Measurements from ENCODE around the gene RACGAP1.
"Not testable (repeated sequence)": the region's sequence is repeated elsewhere in the genome, so short reads cannot be mapped to it uniquely, and the experiment has no call there.

RACGAP1 gene

GRCh38 chr12:50024805-50025186 is 498 bp downstream of the RACGAP1 start:
- no peak for DNase-seq

DNA sequence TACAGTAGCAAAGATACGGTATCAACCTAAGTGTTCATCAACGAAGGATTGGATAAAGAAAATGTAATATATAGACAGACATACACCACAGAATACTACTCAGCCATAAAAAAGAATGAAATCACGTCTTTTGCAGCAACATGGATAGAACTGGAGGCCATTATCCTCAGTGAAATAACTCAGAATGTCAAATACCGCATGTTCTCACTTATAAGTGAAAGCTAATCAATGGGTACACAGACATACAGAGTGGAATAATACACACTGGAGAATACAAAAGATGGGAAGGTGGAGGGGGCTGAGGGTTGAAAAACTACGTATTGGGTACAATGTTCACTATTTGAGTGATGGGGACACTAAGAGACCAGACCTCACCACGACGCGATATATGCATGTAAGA is 1.1 kb downstream of the RACGAP1 start:
- DNase-seq = no peak

GRCh38 chr12:50022903-50023302 is 2.4 kb downstream of the RACGAP1 start:
- no peak for DNase-seq

GRCh38 chr12:50021031-50021430 is 4.3 kb downstream of the RACGAP1 start:
- DNase-seq = no peak

DNA sequence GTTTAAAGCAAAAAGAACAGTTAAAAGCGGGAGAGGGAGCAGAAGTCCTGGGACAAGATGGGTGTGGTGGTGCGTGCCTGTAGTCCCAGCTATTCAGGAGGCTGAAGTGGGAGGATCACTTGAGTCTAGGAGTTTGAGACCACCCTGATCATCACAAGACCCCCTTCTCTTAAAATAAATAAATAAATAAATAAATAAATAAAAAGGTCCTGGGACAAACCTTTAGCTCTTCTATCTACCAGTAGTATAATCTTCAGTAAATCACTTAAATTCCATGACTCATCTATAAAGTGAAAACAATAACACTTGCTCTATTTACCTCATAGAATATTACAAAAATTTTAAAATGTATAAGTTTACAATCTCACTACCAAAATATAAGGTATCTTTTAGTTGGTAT is 5.8 kb downstream of the RACGAP1 start:
- DNase-seq = no peak

DNA sequence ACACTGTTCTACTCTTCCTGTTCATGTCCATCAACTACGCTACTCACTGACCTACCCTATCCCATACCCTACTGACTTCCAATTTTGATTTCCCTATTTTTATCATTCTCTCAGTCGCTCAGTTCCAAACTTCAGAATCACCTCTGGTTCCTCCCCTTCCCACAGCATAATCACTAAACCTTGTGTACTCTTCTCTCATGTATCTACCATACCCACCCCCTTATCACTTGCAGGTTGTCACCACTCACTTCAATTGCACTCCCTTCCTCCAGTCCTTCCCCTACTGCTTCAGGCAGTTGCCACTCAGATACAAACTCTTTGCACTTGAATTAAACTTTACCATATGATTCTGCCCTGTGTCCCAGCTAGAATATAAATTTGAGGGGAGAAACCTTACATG is 6.3 kb downstream of the RACGAP1 start:
- no peak for DNase-seq

GRCh38 chr12:50018154-50018553 is 7.1 kb downstream of the RACGAP1 start:
- no peak for DNase-seq

DNA sequence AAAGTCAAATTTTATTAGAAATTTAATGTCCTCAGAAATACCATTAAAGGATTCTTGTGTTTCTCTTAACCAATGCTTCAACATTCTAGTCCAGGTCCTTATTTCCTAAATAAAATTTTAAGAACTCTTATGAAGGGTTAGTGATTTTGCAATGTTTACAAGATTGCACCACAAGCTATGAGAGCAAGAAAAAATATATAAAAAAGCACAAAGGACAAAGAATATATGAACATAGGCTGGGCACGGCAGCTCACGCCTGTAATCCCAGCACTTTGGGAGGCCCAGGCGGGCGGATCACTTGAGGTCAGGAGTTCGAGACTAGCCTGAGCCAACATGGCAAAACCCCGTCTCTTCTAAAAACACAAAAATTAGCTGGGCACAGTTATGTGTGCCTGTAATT is 7.7 kb downstream of the RACGAP1 start:
- DNase-seq = no peak

DNA sequence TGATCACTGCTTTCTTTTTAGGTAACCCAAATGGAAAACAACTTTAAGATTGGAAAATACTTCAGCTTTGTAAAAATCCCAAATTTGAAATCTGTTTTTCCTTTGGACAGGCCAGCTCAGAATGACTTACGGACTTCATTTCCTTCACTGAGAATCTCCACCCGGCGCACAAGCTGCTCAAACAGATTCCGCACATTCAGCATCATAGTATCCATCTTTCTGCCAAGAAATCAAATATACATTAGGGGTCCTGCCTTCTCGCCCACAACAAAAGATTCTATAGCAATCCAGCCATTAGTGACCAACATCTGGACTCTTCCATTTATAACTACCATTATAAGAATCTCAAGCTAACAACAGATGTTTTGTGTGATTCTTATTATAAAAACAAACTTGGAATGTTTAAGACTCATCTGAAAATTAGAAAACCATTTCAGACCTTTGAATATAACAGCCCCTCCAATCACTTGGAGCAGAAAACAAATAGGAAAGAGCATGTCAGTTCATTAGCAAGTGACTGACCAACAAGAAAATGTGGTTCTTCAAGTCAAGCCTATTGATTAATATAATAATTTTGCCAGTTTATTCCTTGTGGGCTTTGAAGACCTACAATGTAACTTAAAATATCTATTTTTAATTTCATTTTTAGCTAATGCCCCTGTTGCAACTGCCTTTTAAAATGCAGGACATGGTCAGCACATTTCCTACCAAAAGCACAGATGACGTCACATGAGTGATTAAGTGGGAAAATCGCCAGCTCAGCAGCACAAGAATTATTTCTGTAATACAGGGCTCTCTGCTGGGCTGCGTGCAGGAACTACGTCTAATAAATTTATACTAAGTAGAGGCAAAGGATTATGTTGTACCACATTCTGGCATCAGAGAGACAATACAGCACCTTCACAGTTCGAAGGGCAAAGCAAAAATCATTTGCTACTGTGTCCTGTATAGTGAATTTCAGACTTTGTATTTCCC is 8.5 kb downstream of the RACGAP1 start:
- no peak for DNase-seq

DNA sequence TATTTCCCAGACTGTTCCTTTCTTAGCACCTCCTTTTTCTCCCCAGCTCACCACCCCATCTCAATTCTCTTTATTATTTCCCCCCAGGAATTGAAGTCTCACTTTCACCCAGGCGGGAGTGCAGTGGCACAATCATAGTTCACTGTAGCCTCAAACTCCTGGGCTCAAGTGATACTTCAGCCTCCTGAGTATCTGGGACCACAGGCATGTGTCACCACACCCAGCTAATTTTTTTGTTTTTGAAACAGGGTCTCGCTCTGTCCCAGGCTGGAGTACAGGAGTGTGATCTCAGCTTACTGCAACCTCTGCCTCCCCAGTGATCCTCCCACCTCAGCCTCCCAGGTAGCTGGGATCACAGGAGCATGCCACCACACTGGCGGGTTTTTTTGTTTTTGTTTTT is 11.0 kb downstream of the RACGAP1 start:
- DNase-seq = no peak

DNA sequence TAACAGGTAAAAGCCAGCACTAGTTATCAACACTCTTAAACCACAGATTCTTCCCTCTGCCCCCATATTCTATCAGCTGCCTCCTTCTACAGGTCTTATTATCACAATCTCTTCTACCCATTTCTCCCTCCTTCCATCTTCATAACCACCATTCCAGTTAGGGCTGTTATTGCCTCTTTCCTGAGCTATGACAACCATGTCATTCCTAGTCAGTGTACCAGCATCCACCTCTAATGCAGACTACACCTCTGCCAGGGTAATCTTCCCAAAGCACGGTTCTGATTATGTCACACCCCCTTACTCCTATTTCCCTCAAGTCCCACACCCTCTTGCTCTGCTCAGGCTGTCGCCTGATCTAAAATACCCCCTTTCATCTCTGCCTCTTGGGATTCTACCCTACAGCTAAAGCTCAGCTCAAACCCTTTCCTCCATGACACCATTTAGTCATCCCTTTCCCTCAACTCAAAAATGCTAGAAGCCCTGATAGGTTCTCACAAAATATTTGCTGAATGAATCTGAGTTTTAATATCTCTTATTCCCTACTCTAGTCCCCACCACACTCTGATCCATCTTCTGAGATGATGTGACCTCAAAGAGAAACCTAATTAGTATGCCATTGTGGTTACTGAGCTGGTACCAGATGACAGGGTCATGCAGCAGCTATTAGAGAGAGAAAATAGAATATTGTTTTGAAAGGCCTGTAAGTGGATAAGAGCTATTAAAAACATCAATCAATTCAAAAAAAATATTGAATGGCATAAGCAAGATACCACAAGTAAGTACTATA is 11.7 kb downstream of the RACGAP1 start:
- DNase-seq = no peak

- DNase-seq = no peak
Observed at GRCh38 chr12:50006754-50007442, 18.4 kb downstream of the RACGAP1 start.

DNA sequence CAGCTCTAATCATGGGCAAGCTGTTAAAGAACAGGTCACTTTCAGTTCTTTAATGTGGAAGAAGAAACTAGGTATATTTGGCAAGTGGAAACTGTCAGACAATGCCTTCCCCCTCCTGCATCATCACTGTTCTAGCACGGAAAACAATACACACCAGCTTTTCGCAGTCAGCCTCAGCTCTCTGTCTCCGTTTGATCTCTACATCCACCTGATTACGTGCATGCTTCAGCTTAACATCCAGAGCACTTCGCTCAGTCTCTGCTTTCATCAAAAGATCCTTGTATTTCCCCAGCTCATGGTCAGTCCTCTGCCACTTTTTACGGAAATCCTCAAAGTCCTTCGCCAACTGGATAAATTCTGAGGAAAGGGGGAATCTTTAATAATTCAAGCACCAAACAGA is 19.0 kb downstream of the RACGAP1 start:
- no peak for DNase-seq

GRCh38 chr12:50005175-50005574 is 20.1 kb downstream of the RACGAP1 start:
- no peak for DNase-seq

- DNase-seq = no peak
Observed at GRCh38 chr12:50004696-50005095, 20.6 kb downstream of the RACGAP1 start.

- no peak for DNase-seq
Observed at GRCh38 chr12:50003595-50003994, 21.7 kb downstream of the RACGAP1 start.

- no peak for DNase-seq
Observed at GRCh38 chr12:49998453-49998852, 26.8 kb downstream of the RACGAP1 start.

GRCh38 chr12:49990273-49990672 is 35.0 kb downstream of the RACGAP1 start:
- DNase-seq = no peak

DNA sequence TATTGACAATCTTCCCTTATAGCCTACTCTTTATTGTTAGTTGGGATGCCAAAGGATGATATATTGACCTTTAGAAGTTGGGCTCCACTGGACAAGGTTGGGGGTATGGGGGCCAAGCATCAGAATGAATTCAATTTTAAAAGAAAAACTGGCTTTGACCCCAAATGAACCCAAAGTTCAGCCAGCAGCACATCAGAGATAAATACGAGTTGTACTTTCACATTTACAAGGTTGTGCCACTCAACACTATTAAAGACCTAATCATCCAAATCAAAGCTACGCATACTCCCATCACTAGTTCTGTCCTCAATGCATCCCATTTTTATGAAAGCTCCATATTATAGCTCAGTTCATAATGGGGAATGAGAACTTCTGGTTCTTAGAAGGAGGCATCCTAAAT is 35.9 kb downstream of the RACGAP1 start:
- not testable (repeated sequence) for DNase-seq

DNA sequence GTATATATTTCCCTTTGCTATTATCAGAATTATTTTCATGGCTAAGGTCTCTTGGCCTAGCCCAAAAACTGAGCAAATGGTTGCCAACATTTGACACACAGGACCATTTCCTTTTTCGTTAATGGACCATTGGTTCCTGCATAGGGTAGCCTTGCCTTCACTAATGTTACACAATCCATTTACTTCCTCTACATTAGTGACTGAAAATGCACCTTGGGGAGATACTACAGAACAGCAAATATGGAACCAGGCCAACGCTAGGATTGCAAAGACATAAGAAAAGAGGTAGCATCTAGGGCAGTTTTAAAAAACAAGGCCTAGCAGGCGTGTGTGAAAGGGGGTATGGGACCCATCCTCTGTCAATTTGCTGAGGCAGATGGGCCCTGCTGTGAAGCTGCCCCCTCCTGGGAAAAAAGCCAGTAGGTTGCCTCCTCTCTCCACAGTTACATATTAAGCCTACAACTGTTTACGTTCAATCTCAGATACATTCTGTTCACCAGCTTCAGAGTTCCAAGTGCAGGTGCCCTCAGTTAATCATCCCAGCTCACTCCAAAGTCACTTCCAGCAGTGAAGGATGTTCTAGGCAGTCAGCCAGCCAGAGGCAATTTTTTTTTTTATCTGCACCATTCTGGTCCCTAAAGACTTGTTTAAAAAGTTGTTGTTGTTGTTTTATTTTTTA is 37.5 kb downstream of the RACGAP1 start:
- DNase-seq = no peak

DNA sequence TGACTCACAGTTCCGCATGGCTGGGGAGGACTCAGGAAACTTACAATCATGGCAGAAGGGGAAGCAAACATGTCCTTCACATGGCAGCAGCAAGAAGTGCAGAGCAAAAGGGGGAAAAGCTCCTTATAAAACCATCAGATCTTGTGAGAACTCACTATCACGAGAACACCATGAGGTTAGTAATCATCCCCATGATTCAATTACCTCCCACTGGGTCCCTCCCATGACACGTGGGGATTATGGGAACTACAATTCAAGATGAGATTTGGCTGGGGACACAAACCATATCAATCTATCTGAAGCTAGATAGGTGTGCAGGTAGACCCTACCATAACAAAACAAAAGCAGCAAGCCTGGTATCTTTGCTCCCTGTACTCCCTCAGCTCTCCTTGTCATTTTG is 38.8 kb downstream of the RACGAP1 start:
- DNase-seq = not testable (repeated sequence)

GRCh38 chr12:49985981-49986380 is 39.3 kb downstream of the RACGAP1 start:
- DNase-seq = no peak
